NCI-H2081 treated with DMSO at 0.1 percent for 48 hours (cell line): Measurements from ENCODE around the gene LCORL.
"Not testable (repeated sequence)": the region's sequence is repeated elsewhere in the genome, so short reads cannot be mapped to it uniquely, and the experiment has no call there.

Experiments used
- DNase-seq: peaks from one replicate; lab custom pipeline; 2025; lab: John Stamatoyannopoulos, UW

Gene LCORL

GRCh38 chr4:18021720-18022571 lies at the start of gene LCORL:
TSS of gene LCORL (minus strand) at chr4:18021755. CDS start at chr4:18021751, 4 bp downstream.
- peak; percentile 97 for DNase-seq

- DNase-seq: no peak
Observed at GRCh38 chr4:18069810-18070209, 48.3 kb upstream of the LCORL start.

GRCh38 chr4:18067031-18067430 lies 45.5 kb upstream of the LCORL start:
- DNase-seq: no peak

GRCh38 chr4:18063079-18063478 lies 41.5 kb upstream of the LCORL start:
- no peak for DNase-seq

GRCh38 chr4:18057821-18058533 lies 36.4 kb upstream of the LCORL start:
- no peak for DNase-seq

- DNase-seq: no peak
Observed at GRCh38 chr4:18056030-18056429, 34.5 kb upstream of the LCORL start.

- no peak for DNase-seq
Observed at GRCh38 chr4:18052158-18052557, 30.6 kb upstream of the LCORL start.

- no peak for DNase-seq
Observed at GRCh38 chr4:18051281-18051680, 29.7 kb upstream of the LCORL start.

GRCh38 chr4:18050448-18050847 lies 28.9 kb upstream of the LCORL start:
- no peak for DNase-seq

- no peak for DNase-seq
Observed at GRCh38 chr4:18049446-18049845, 27.9 kb upstream of the LCORL start.

- DNase-seq: no peak
Observed at GRCh38 chr4:18042754-18043153, 21.2 kb upstream of the LCORL start.

GRCh38 chr4:18042012-18042411 lies 20.5 kb upstream of the LCORL start:
- DNase-seq: no peak

- no peak for DNase-seq
Observed at GRCh38 chr4:18041114-18041513, 19.6 kb upstream of the LCORL start.

- no peak for DNase-seq
Observed at GRCh38 chr4:18039113-18039512, 17.6 kb upstream of the LCORL start.

GRCh38 chr4:18036369-18036768 lies 14.8 kb upstream of the LCORL start:
- DNase-seq: not testable (repeated sequence)

GRCh38 chr4:18034099-18034498 lies 12.5 kb upstream of the LCORL start:
- no peak for DNase-seq

- DNase-seq: no peak
Observed at GRCh38 chr4:18033111-18034085, 11.8 kb upstream of the LCORL start.

GRCh38 chr4:18025288-18025687 lies 3.7 kb upstream of the LCORL start:
- no peak for DNase-seq

- no peak for DNase-seq
Observed at GRCh38 chr4:18022572-18023050, 1.1 kb upstream of the LCORL start.

GRCh38 chr4:18021470-18021719 lies 160 bp downstream of the LCORL start:
- DNase-seq: no peak

- DNase-seq: peak; percentile 64
Observed at GRCh38 chr4:18020671-18021469, 685 bp downstream of the LCORL start.
